ENCODE measurements around the gene TSEN2.

GRCh38 chr3:12451960-12452359 lies 32.3 kb upstream of the TSEN2 start:
- TF ChIP-seq POLR2A (IDR thresholded peaks at IDR 0.05) (no peak), CTCF (IDR thresholded peaks at IDR 0.05) (no peak), EP300 (IDR thresholded peaks at IDR 0.05) (no peak)

Data from tibial nerve (tissue), 4 donors.